H1 (cell line): ENCODE data around the gene TMEM82. TPM values are rescaled to one million over a fixed set of nuclear protein-coding genes. Genes with fewer than 3 reads are reported as not detected.

Experiments used
- CTCF ChIA-PET: fragments of 300-600 bp; sonication (Branson Sonifier 250); formaldehyde crosslinking; loops from one replicate; lab custom pipeline; 2021; ENCODE audit not compliant: partially characterized antibody; lab: Charles Lee
- POLR2A ChIA-PET: fragments of 300-600 bp; sonication (Branson Sonifier 250); formaldehyde crosslinking; loops from one replicate; lab custom pipeline; 2021; ENCODE audit warnings: inconsistent platforms; ENCODE audit not compliant: partially characterized antibody; lab: Charles Lee
- DNase-seq, 2 experiments: peaks; one replicate each; pipeline versions ENCODE4 v3.0.0 to v3.0.0-alpha.2; 2010 to 2022; ENCODE audit warnings: low spot score in 2 of 2, low read depth in 1 of 2, mixed read lengths in 1 of 2
- FAIRE-seq: peaks from 2 replicates; lab custom pipeline; 2011; peaks lifted over from hg19 to GRCh38; lab: Jason Lieb, UNC
- H2AFZ ChIP-seq: 2 replicates; pipeline ENCODE4 v1.8.1; 2012; ENCODE audit warnings: low read length, inconsistent platforms
- H2AK5ac ChIP-seq: 2 replicates; pipeline ENCODE4 v1.6.1; 2013; ENCODE audit warnings: low read depth, low read length
- H2BK120ac ChIP-seq: replicated peaks from 2 replicates; pipeline ENCODE3; 2013; ENCODE audit warnings: low read depth, low read length, inconsistent platforms
- H2BK12ac ChIP-seq: 2 replicates; pipeline ENCODE4 v1.6.1; 2013; ENCODE audit warnings: low read depth, low read length
- H2BK15ac ChIP-seq: 2 replicates; pipeline ENCODE4 v1.6.1; 2013; ENCODE audit warnings: low read length
- H2BK20ac ChIP-seq: 2 replicates; pipeline ENCODE4 v1.6.1; 2013; ENCODE audit warnings: low read length
- H2BK5ac ChIP-seq: 2 replicates; pipeline ENCODE4 v1.6.1; 2013; ENCODE audit warnings: low read depth, low read length
- H3K14ac ChIP-seq: 2 replicates; pipeline ENCODE4 v1.6.1; 2013; ENCODE audit warnings: inconsistent platforms; ENCODE audit not compliant: insufficient read length
- H3K18ac ChIP-seq: 2 replicates; pipeline ENCODE4 v1.6.1; 2013; ENCODE audit warnings: low read length; ENCODE audit errors: extremely low read depth
- H3K23ac ChIP-seq: 2 replicates; pipeline ENCODE4 v1.6.1; 2013; ENCODE audit warnings: inconsistent platforms; ENCODE audit not compliant: insufficient read length
- H3K23me2 ChIP-seq: 2 replicates; pipeline ENCODE4 v1.6.1; 2013; ENCODE audit warnings: low read depth, low read length
- H3K27ac ChIP-seq: 2 replicates; pipeline ENCODE4 v1.6.1; 2011; ENCODE audit warnings: low read depth, low read length, inconsistent platforms
- H3K27me3 ChIP-seq, 4 experiments: replicated peaks in 1 of 4; 1 replicate in 1 of 4; 2 replicates in 3 of 4; pipeline versions ENCODE4 v1.6.1 to v1.8.1; 2011 to 2013; ENCODE audit warnings: low read length in 3 of 4, mild to moderate bottlenecking in 3 of 4, inconsistent platforms in 2 of 4, mixed read lengths in 2 of 4, moderate library complexity in 1 of 4; ENCODE audit not compliant: control insufficient read depth in 3 of 4, insufficient read depth in 3 of 4; ENCODE audit errors: extremely low read depth in 1 of 4
- H3K36me3 ChIP-seq, 4 experiments: 2 replicates each; pipeline versions ENCODE4 v1.6.1 to v1.8.1; 2011 to 2013; ENCODE audit warnings: mild to moderate bottlenecking in 4 of 4, low read length in 3 of 4, moderate library complexity in 2 of 4, control low read depth in 1 of 4, inconsistent platforms in 1 of 4; ENCODE audit not compliant: insufficient read depth in 4 of 4, control insufficient read depth in 2 of 4
- H3K4ac ChIP-seq: replicated peaks from 2 replicates; pipeline ENCODE3; 2013; ENCODE audit warnings: low read length, low read depth, mixed read lengths, inconsistent platforms; ENCODE audit not compliant: insufficient read length
- H3K4me1 ChIP-seq, 4 experiments: replicated peaks in 1 of 4; 1 replicate in 1 of 4; 2 replicates in 3 of 4; pipeline versions ENCODE4 v1.6.1 to v1.8.1; 2011 to 2013; ENCODE audit warnings: low read length in 3 of 4, inconsistent platforms in 2 of 4, mixed read lengths in 1 of 4; ENCODE audit not compliant: insufficient read depth in 4 of 4, control insufficient read depth in 3 of 4
- H3K4me2 ChIP-seq, 2 experiments: 2 replicates each; pipeline versions ENCODE4 v1.6.1 to v1.8.1; 2011 to 2013; ENCODE audit warnings: low read depth in 2 of 2, low read length in 2 of 2, control low read depth in 1 of 2, inconsistent platforms in 1 of 2, mild to moderate bottlenecking in 1 of 2; ENCODE audit not compliant: insufficient read depth in 1 of 2
- H3K4me3 ChIP-seq, 4 experiments: fragments of 200-600, 300-600 bp in 1 of 4; sonication (generic), shearing (Covaris generic), sonication (Bioruptor Twin) in 1 of 4; 2 replicates each; pipeline versions ENCODE4 v1.5.1 to v1.8.1; 2011 to 2016; ENCODE audit warnings: low read length in 4 of 4, low read depth in 3 of 4, control low read depth in 2 of 4, inconsistent platforms in 2 of 4, mild to moderate bottlenecking in 2 of 4, mixed read lengths in 1 of 4, moderate library complexity in 1 of 4; ENCODE audit not compliant: insufficient read depth in 2 of 4; ENCODE audit errors: extremely low read depth in 1 of 4
- H3K56ac ChIP-seq: replicated peaks from 2 replicates; pipeline ENCODE3; 2013; ENCODE audit warnings: low read depth, mild to moderate bottlenecking, mixed read lengths, low read length, inconsistent platforms; ENCODE audit not compliant: insufficient read length
- H3K79me1 ChIP-seq: 2 replicates; pipeline ENCODE4 v1.6.1; 2013; ENCODE audit warnings: low read depth, low read length, control low read depth
- H3K79me2 ChIP-seq, 2 experiments: 2 replicates each; pipeline versions ENCODE4 v1.6.1 to v1.8.1; 2012 to 2013; ENCODE audit warnings: low read length in 2 of 2, mild to moderate bottlenecking in 2 of 2, inconsistent platforms in 1 of 2; ENCODE audit not compliant: insufficient read depth in 2 of 2, control insufficient read depth in 1 of 2
- H3K9ac ChIP-seq, 4 experiments: replicated peaks in 1 of 4; 1 replicate in 1 of 4; 2 replicates in 3 of 4; pipeline versions ENCODE4 v1.6.1 to v1.8.1; 2011 to 2013; ENCODE audit warnings: low read depth in 3 of 4, low read length in 3 of 4, control low read depth in 2 of 4, mild to moderate bottlenecking in 2 of 4, moderate library complexity in 2 of 4, inconsistent platforms in 1 of 4; ENCODE audit errors: extremely low read depth in 1 of 4
- H3K9me3 ChIP-seq, 2 experiments: 2 replicates each; pipeline versions ENCODE4 v1.6.1 to v1.8.1; 2012 to 2013; ENCODE audit warnings: mild to moderate bottlenecking in 2 of 2, moderate library complexity in 2 of 2, control low read depth in 1 of 2, inconsistent platforms in 1 of 2, low read depth in 1 of 2, low read length in 1 of 2, mixed read lengths in 1 of 2; ENCODE audit not compliant: insufficient read depth in 2 of 2
- H4K20me1 ChIP-seq, 2 experiments: replicated peaks in 1 of 2; 2 replicates each; pipeline versions ENCODE3 to v1.8.1; 2011 to 2013; ENCODE audit warnings: inconsistent platforms in 2 of 2, low read length in 2 of 2, mild to moderate bottlenecking in 1 of 2; ENCODE audit not compliant: insufficient read depth in 2 of 2, control insufficient read depth in 1 of 2
- H4K5ac ChIP-seq: 2 replicates; pipeline ENCODE4 v1.6.1; 2013; ENCODE audit warnings: low read length, low read depth, mixed read lengths, inconsistent platforms; ENCODE audit not compliant: insufficient read length
- H4K8ac ChIP-seq: 2 replicates; pipeline ENCODE4 v1.8.0; 2013; ENCODE audit warnings: mild to moderate bottlenecking, moderate library complexity, low read length, inconsistent platforms; ENCODE audit not compliant: insufficient read depth; ENCODE audit errors: extremely low read depth
- H4K91ac ChIP-seq: replicated peaks from 2 replicates; pipeline ENCODE3; 2013; ENCODE audit warnings: low read length, mixed read lengths, inconsistent platforms; ENCODE audit not compliant: insufficient read length
- BACH1 ChIP-seq: IDR thresholded peaks from 2 replicates; pipeline ENCODE4 v1.6.1; 2012; ENCODE audit warnings: low read length, improper control_type of control experiment
- CTBP2 ChIP-seq: IDR thresholded peaks from 2 replicates; pipeline ENCODE4 v1.7.0; 2011; ENCODE audit warnings: borderline replicate concordance, mild to moderate bottlenecking, moderate library complexity, mixed read lengths, low read length; ENCODE audit not compliant: insufficient read depth, insufficient read length
- FOSL1 ChIP-seq: IDR thresholded peaks from 2 replicates; pipeline ENCODE4 v1.6.1; 2011; ENCODE audit warnings: mild to moderate bottlenecking, low read depth, low read length, moderate library complexity; ENCODE audit not compliant: insufficient read depth
- HDAC2 ChIP-seq, 2 experiments: fragments of 300-600 bp in 1 of 2; sonication (generic) in 1 of 2; IDR thresholded peaks; 2 replicates each; pipeline ENCODE4 v1.6.1; 2011 to 2012; ENCODE audit warnings: low read depth in 2 of 2, low read length in 2 of 2, mild to moderate bottlenecking in 2 of 2, moderate library complexity in 2 of 2, borderline replicate concordance in 1 of 2, inconsistent platforms in 1 of 2
- KDM1A ChIP-seq: fragments of 200-600, 300-600 bp; sonication (generic); IDR thresholded peaks from 2 replicates; pipeline ENCODE4 v1.7.1; 2016; ENCODE audit warnings: mild to moderate bottlenecking, low read length, borderline replicate concordance
- RBBP5 ChIP-seq: IDR thresholded peaks from 2 replicates; pipeline ENCODE4 v1.7.1; 2012; ENCODE audit warnings: low read depth, mild to moderate bottlenecking, inconsistent platforms, low read length, moderate library complexity, borderline replicate concordance
- RNF2 ChIP-seq: fragments of 200-900, 300-1000 bp; sonication (generic); IDR thresholded peaks from 2 replicates; pipeline ENCODE4 v1.7.1; 2016; ENCODE audit warnings: borderline replicate concordance, low read depth, mild to moderate bottlenecking, antibody characterized with exemption, low read length; ENCODE audit not compliant: poor library complexity, severe bottlenecking; ENCODE audit errors: missing control alignments
- SAP30 ChIP-seq: fragments of 300-600 bp; sonication (generic); IDR thresholded peaks from 2 replicates; pipeline ENCODE4 v1.7.1; 2012; ENCODE audit warnings: low read length, moderate library complexity, mild to moderate bottlenecking, inconsistent platforms; ENCODE audit not compliant: insufficient read depth, insufficient replicate concordance
- TAF1 ChIP-seq: IDR thresholded peaks from 2 replicates; pipeline ENCODE4 v1.6.1; 2011; ENCODE audit warnings: mild to moderate bottlenecking, low read depth, low read length
- TCF12 ChIP-seq: IDR thresholded peaks from 2 replicates; pipeline ENCODE4 v1.6.1; 2011; ENCODE audit warnings: low read depth, mild to moderate bottlenecking, low read length
- YY1 ChIP-seq: IDR thresholded peaks from 2 replicates; pipeline ENCODE4 v1.6.1; 2011; ENCODE audit warnings: low read depth, mild to moderate bottlenecking, low read length
- ZNF274 ChIP-seq: IDR thresholded peaks from 2 replicates; pipeline ENCODE4 v1.7.0; 2012; ENCODE audit warnings: low read length, borderline replicate concordance; ENCODE audit errors: extremely low read depth
- WGBS, 2 experiments: shearing (Covaris generic) in 1 of 2; methylation state at CpG; one replicate each; pipeline versions ENCODE4 v1.1.6 to v1.1.7; 2013 to 2015; ENCODE audit warnings: low lambda C conversion rate in 2 of 2, mixed read lengths in 2 of 2, inconsistent platforms in 1 of 2, low coverage in 1 of 2, missing lambda C conversion rate in 1 of 2; ENCODE audit not compliant: insufficient replicate concordance in 2 of 2, insufficient coverage in 1 of 2, insufficient read length in 1 of 2; ENCODE audit errors: extremely low coverage in 1 of 2, missing lambda C conversion rate in 1 of 2; 5-methylcytosine and 5-hydroxymethylcytosine counted together
- polyA plus RNA-seq, 7 experiments: library from polyadenylated mRNA; depleted of rRNA in 3 of 7; stranded (reverse) in 5 of 7; unstranded in 2 of 7; fragments of >200 nt in 5 of 7; fragments of 200-250 nt in 2 of 7; gene quantifications; 1 replicate in 5 of 7; 2 replicates in 1 of 7; 4 replicates in 1 of 7; pipeline versions ENCODE4 v1.2.1 to v1.2.3, GENCODE V29; 2011 to 2013; ENCODE audit warnings: missing spikeins in 2 of 7, mixed read lengths in 2 of 7
- total RNA-seq: library from RNA; stranded (reverse); fragmentation: NEBNext Ultra II Directional; extraction: Animal tissue kit (Norgen Biotek cat#: 25700); gene quantifications from 2 replicates; pipeline ENCODE4 v1.2.1, GENCODE V29; 2021

TMEM82 gene
- total and polyA plus RNA-seq, 2 of the 8 experiments (the other 6 are each of a cell fraction or from before 2014, with no cell fraction given): 0.32 to 2.1 TPM

DNA sequence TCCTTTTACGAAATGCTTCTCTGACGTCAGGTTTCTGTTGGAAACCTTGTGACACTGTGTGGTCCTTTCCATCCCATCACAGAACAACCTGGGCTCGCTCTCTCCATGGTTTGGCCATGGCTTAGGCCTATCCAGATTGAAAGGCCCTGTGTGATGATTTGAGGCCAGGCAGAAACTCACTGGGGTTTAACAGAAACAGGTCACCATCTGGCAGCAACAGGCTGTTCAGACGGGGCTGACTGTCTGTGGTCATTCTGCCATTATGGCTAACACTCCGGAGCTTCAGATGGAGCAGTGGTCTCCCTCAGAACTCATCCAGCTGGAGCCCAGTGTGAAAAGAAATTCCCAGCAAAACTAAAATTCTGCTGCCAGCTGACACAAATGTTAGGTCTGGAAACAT is 48.9 kb upstream of the TMEM82 start:
- Histone ChIP-seq H3K18ac (no peak overlapping the region), H4K8ac (no peak overlapping the region), H3K23me2 (no peaks in the 10 kb centered on the region)
- TF ChIP-seq FOSL1: no peak
- no peak for TF ChIP-seq RBBP5
- TF ChIP-seq TCF12: no peak
- no peak for TF ChIP-seq YY1
- TF ChIP-seq HDAC2 (IDR thresholded peaks at IDR 0.05; ENCODE audit: borderline replicate concordance in 1 of 2, low read depth in 2 of 2, low read length in 2 of 2): no peak
- TF ChIP-seq KDM1A: no peak
- TF ChIP-seq CTBP2: no peak
- no peak for TF ChIP-seq BACH1
- no peak for TF ChIP-seq RNF2
- TF ChIP-seq TAF1: no peak
- TF ChIP-seq SAP30: no peak
- TF ChIP-seq ZNF274: no peak

More for the DNA sequence above, 48.9 kb upstream of the TMEM82 start:
- Histone ChIP-seq H3K23ac (no peak overlapping the region), H4K5ac (no peak overlapping the region), H4K91ac (no peak overlapping the region), H2AFZ (no peak overlapping the region), H3K9ac (no peak overlapping the region), H3K27me3 (no peaks in the 10 kb centered on the region), H2BK120ac (no peak overlapping the region), H3K4me1 (no peaks in the 10 kb centered on the region), H3K36me3 (no peaks in the 10 kb centered on the region), H3K14ac (no peak overlapping the region), H2AK5ac (no peak overlapping the region), H2BK20ac (no peak overlapping the region), H2BK5ac (no peak overlapping the region), H3K27ac (no peak overlapping the region), H3K4me3 (no peak overlapping the region), H3K9me3 (no peaks in the 10 kb centered on the region), H3K79me1 (no peaks in the 10 kb centered on the region; the same call in 1 of the 2 replicates), H2BK12ac (no peak overlapping the region), H3K4ac (no peak overlapping the region), H3K79me2 (peaks cover 0 to 20% of the 10 kb centered on the region in 2 experiments; a peak in 1 of 4 replicates), H2BK15ac (no peak overlapping the region), H3K56ac (no peak overlapping the region), H3K4me2 (no peak overlapping the region), H4K20me1 (peaks cover 0 to 4% of the 10 kb centered on the region in 2 experiments)
- 94% methylated on average over 5 of the region's 5 CpGs; no CpG with 5 or more reads in 1 of the 2 experiments for WGBS, 2 experiments
- FAIRE-seq (no peak), DNase-seq (no peak)
- POLR2A ChIA-PET: no interaction called here
- CTCF ChIA-PET: interaction anchor here (0.6 to 0.7 kb wide), 2 partner anchors 64 to 261 kb away, joined by 3 read pairs; no protein-coding TSS in a partner anchor
